Ovary (tissue), 3 donors: Measurements from ENCODE around the gene ZNF76.

Source experiments
- CTCF ChIP-seq, 3 donors: fragments of 450-650 bp in 2 of 3; fragments of 200-600 bp in 1 of 3; IDR thresholded peaks; one replicate each; pipeline versions ENCODE4 v1.5.1 to v1.8.0; 2016 to 2022; ENCODE audit warnings: antibody characterized with exemption in 3 of 3, mild to moderate bottlenecking in 1 of 3
- EP300 ChIP-seq: sonication (generic); formaldehyde crosslinking; IDR thresholded peaks from one replicate; pipeline ENCODE4 v1.6.1; 2017; ENCODE audit warnings: antibody characterized with exemption
- POLR2A ChIP-seq: fragments of 450-650 bp; IDR thresholded peaks from one replicate; pipeline ENCODE4 v1.6.1; 2017; ENCODE audit warnings: antibody characterized with exemption, mild to moderate bottlenecking, moderate library complexity
- donor health status: DM: no; HTN: no; CAD: no.

GRCh38 chr6:35265523-35265922 is 6.0 kb downstream of the ZNF76 start:
- no peak for TF ChIP-seq CTCF (IDR thresholded peaks at IDR 0.05)
- TF ChIP-seq POLR2A = no peak
- TF ChIP-seq EP300 = no peak
